Liver (tissue), 9 donors: ENCODE results near the gene PCDHGA6. TPM values are rescaled to one million over a fixed set of nuclear protein-coding genes. Genes with fewer than 3 reads are reported as not detected.

Source experiments
- DNase-seq: peaks from one replicate; pipeline ENCODE4 v3.0.0-alpha.2; 2017; ENCODE audit warnings: low spot score
- H3K27ac ChIP-seq, 2 donors: one replicate each; pipeline ENCODE4 v1.7.0; 2013; ENCODE audit warnings: inconsistent platforms in 2 of 2, low read length in 2 of 2, control low read depth in 1 of 2, low read depth in 1 of 2, mild to moderate bottlenecking in 1 of 2
- H3K27me3 ChIP-seq, 4 donors: one replicate each; pipeline versions ENCODE4 v1.6.1 to v1.7.0; 2013; ENCODE audit warnings: low read length in 3 of 4, inconsistent platforms in 1 of 4, mild to moderate bottlenecking in 1 of 4, moderate library complexity in 1 of 4; ENCODE audit not compliant: control insufficient read depth in 4 of 4, insufficient read depth in 4 of 4
- H3K36me3 ChIP-seq, 4 donors: one replicate each; pipeline versions ENCODE4 v1.6.1 to v1.7.0; 2013; ENCODE audit warnings: low read length in 3 of 4, mild to moderate bottlenecking in 3 of 4, low read depth in 1 of 4, moderate library complexity in 1 of 4; ENCODE audit not compliant: control insufficient read depth in 4 of 4, insufficient read depth in 3 of 4
- H3K4me1 ChIP-seq, 4 donors: one replicate each; pipeline versions ENCODE4 v1.6.1 to v1.7.0; 2013; ENCODE audit warnings: low read length in 3 of 4, mild to moderate bottlenecking in 3 of 4, moderate library complexity in 1 of 4; ENCODE audit not compliant: control insufficient read depth in 4 of 4, insufficient read depth in 4 of 4
- H3K4me3 ChIP-seq, 3 donors: one replicate each; pipeline versions ENCODE4 v1.6.1 to v1.7.0; 2013; ENCODE audit warnings: low read length in 3 of 3, control low read depth in 1 of 3, low read depth in 1 of 3, mild to moderate bottlenecking in 1 of 3
- H3K9ac ChIP-seq, 2 donors: one replicate each; pipeline ENCODE4 v1.7.0; 2013; ENCODE audit warnings: low read length in 2 of 2, mild to moderate bottlenecking in 2 of 2, moderate library complexity in 2 of 2, control low read depth in 1 of 2, low read depth in 1 of 2
- H3K9me3 ChIP-seq, 4 donors: one replicate each; pipeline versions ENCODE4 v1.6.1 to v1.7.0; 2013; ENCODE audit warnings: low read length in 3 of 4; ENCODE audit not compliant: control insufficient read depth in 4 of 4
- CTCF ChIP-seq: fragments of 150-350 bp; IDR thresholded peaks from 2 replicates; pipeline ENCODE4 v1.5.1; 2017; ENCODE audit warnings: improper control_type of control experiment, low read depth, low read length; ENCODE audit not compliant: missing input control
- EGR1 ChIP-seq, 2 donors: IDR thresholded peaks; 2 replicates each; pipeline ENCODE4 v1.6.1; 2016 to 2018; ENCODE audit warnings: antibody characterized with exemption in 2 of 2, low read depth in 2 of 2
- FOXA1 ChIP-seq: IDR thresholded peaks from 2 replicates; pipeline ENCODE4 v1.6.1; 2016; ENCODE audit warnings: antibody characterized with exemption
- GABPA ChIP-seq, 2 donors: IDR thresholded peaks in 1 of 2; conservative IDR thresholded peaks in 1 of 2; 2 replicates each; pipeline ENCODE4 v1.6.1; 2016; ENCODE audit warnings: antibody characterized with exemption in 2 of 2, mild to moderate bottlenecking in 1 of 2, moderate library complexity in 1 of 2
- JUND ChIP-seq, 2 donors: IDR thresholded peaks; 2 replicates each; pipeline ENCODE4 v1.6.1; 2016; ENCODE audit warnings: antibody characterized with exemption in 2 of 2
- RAD21 ChIP-seq, 2 donors: IDR thresholded peaks; 2 replicates each; pipeline ENCODE4 v1.6.1; 2016; ENCODE audit warnings: antibody characterized with exemption in 2 of 2, mild to moderate bottlenecking in 2 of 2
- RXRA ChIP-seq, 2 donors: IDR thresholded peaks; 2 replicates each; pipeline ENCODE4 v1.6.1; 2017 to 2018; ENCODE audit warnings: antibody characterized with exemption in 2 of 2, mild to moderate bottlenecking in 1 of 2
- TAF1 ChIP-seq: conservative IDR thresholded peaks from 2 replicates; pipeline ENCODE4 v1.6.1; 2016; ENCODE audit warnings: antibody characterized with exemption, mild to moderate bottlenecking
- WGBS: extraction: QIAGEN DNeasy Blood & Tissue Kit; methylation state at CpG from one replicate; pipeline ENCODE4 v1.1.7; 2013; 5-methylcytosine and 5-hydroxymethylcytosine counted together
- polyA plus RNA-seq, 2 donors: library from polyadenylated mRNA; stranded (reverse) in 1 of 2; unstranded in 1 of 2; fragments of 200-250 nt in 1 of 2; fragments of >200 nt in 1 of 2; fragmentation: Nextera tagmentation in 1 of 2; extraction: Ambion mirVana in 1 of 2; gene quantifications; one replicate each; pipeline versions ENCODE4 v1.2.1 to v1.2.3, GENCODE V29; 2013 to 2015
- total RNA-seq, 2 donors: library from RNA; depleted of rRNA; stranded (reverse); fragments of >200 nt; gene quantifications; one replicate each; pipeline ENCODE4 v1.2.3, GENCODE V29; 2014
- TF ChIP-seq, protein P1 (sequence below): IDR thresholded peaks from 2 replicates; pipeline ENCODE4 v1.6.1; 2016; ENCODE audit warnings: antibody characterized with exemption
- TF ChIP-seq, protein P2 (sequence below): IDR thresholded peaks from 2 replicates; pipeline ENCODE4 v1.6.1; 2016; ENCODE audit warnings: antibody characterized with exemption
- TF ChIP-seq, protein P3 (sequence below): IDR thresholded peaks from 2 replicates; pipeline ENCODE4 v1.6.1; 2016; ENCODE audit warnings: antibody characterized with exemption
- donor health status: healthy.
- donor health status: healthy.
- donor health status: healthy.
- donor health status: healthy.
- donor health status: healthy.

Gene PCDHGA6
- total and polyA plus RNA-seq, 4 donors, result 0.08 to 0.67 (median 0.28) TPM

DNA sequence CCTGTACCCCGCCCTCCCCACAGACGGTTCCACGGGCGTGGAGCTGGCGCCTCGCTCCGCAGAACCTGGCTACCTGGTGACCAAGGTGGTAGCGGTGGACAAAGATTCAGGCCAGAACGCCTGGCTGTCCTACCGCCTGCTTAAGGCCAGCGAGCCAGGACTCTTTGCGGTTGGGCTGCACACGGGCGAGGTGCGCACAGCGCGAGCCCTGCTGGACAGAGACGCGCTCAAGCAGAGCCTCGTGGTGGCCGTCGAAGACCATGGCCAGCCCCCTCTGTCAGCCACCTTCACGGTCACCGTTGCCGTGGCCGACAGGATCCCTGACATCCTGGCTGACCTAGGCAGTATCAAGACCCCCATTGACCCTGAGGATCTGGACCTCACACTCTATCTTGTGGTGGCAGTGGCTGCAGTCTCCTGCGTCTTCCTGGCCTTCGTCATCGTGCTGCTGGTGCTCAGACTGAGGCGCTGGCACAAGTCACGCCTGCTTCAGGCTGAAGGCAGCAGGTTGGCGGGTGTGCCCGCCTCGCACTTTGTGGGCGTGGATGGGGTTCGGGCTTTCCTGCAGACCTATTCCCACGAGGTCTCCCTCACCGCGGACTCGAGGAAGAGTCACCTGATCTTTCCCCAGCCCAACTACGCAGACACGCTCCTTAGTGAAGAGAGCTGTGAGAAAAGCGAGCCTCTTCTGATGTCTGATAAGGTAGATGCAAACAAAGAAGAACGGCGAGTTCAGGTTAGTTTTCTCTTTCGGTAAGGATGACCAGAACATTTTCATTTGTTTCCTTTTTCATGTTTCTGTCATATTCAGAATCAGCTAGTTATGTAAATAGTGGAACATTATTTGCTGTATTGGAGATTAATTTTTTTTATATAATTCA, 7.4 kb upstream of the PCDHGA6 start:
- Histone ChIP-seq H3K27ac (no peak overlapping the region), H3K4me1 (no peaks in the 10 kb centered on the region), H3K27me3 (peaks cover 0 to 5% (median 0%) of the 10 kb centered on the region in 4 donors), H3K9me3 (peaks cover 40 to 75% (median 54%) of the 10 kb centered on the region in 4 donors), H3K9ac (no peak overlapping the region), H3K36me3 (no peaks in the 10 kb centered on the region), H3K4me3 (peak overlapping the region in 2 of 3 donors; percentile 6 to 41)
- 28% methylated on average over 46 of the region's 46 CpGs for WGBS
- TF ChIP-seq, protein P1, sequence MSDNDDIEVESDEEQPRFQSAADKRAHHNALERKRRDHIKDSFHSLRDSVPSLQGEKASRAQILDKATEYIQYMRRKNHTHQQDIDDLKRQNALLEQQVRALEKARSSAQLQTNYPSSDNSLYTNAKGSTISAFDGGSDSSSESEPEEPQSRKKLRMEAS, result no peak
- TF ChIP-seq EGR1 (IDR thresholded peaks at IDR 0.05; ENCODE audit: low read depth in 2 of 2), result no peak
- TF ChIP-seq FOXA1, result no peak
- TF ChIP-seq, protein P2, sequence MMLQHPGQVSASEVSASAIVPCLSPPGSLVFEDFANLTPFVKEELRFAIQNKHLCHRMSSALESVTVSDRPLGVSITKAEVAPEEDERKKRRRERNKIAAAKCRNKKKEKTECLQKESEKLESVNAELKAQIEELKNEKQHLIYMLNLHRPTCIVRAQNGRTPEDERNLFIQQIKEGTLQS, result no peak
- no peak for TF ChIP-seq TAF1
- TF ChIP-seq GABPA (IDR thresholded peaks at IDR 0.05 in 1 of 2, conservative IDR thresholded peaks at IDR 0.05 in 1 of 2), result no peak
- no peak for TF ChIP-seq RXRA (IDR thresholded peaks at IDR 0.05)
- DNase-seq, result no peak

DNA sequence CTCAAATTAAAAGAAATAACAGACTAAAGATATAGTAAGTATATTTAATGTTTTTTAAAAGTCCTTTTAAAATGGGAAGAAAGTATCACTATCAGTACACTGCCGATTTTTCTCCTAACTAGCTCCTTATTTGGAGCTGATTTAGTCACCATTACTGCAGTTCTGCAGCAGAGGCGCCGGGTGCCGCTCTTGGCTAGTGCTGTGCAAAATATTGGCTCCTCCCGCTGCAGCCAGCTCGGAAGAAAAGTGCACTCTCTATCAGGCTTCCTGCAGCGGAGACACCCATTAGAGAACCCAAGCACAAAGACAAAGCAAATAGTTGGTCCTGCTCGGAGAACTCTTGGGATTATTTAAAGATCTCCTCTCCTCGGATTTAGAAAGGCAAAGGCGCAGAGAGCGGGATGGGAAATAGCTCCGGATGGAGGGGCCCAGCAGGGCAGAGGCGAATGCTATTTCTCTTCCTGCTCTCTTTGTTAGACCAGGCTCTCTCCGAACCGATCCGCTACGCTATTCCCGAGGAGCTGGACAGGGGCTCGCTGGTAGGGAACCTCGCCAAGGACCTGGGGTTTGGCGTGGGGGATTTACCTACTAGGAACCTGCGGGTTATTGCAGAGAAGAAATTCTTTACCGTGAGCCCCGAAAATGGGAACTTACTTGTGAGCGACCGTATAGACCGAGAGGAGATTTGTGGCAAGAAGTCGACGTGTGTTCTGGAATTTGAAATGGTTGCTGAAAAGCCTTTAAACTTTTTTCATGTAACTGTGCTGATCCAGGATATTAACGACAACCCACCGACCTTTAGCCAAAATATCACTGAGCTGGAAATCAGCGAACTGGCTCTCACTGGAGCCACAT, 3.5 kb upstream of the PCDHGA6 start, which contains the start of gene PCDHGB3:
Gene PCDHGB3 (plus strand): TSS at position 249 of the 855 bp plus-strand sequence. CDS start 153 bp downstream, at position 402.
- peak; percentile 16 for TF ChIP-seq CTCF
- TF ChIP-seq RAD21 (IDR thresholded peaks at IDR 0.05), result peak; percentile 50 to 60
- no peak for TF ChIP-seq JUND (IDR thresholded peaks at IDR 0.05)
- TF ChIP-seq, protein P3, sequence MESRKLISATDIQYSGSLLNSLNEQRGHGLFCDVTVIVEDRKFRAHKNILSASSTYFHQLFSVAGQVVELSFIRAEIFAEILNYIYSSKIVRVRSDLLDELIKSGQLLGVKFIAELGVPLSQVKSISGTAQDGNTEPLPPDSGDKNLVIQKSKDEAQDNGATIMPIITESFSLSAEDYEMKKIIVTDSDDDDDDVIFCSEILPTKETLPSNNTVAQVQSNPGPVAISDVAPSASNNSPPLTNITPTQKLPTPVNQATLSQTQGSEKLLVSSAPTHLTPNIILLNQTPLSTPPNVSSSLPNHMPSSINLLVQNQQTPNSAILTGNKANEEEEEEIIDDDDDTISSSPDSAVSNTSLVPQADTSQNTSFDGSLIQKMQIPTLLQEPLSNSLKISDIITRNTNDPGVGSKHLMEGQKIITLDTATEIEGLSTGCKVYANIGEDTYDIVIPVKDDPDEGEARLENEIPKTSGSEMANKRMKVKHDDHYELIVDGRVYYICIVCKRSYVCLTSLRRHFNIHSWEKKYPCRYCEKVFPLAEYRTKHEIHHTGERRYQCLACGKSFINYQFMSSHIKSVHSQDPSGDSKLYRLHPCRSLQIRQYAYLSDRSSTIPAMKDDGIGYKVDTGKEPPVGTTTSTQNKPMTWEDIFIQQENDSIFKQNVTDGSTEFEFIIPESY, result no peak
- Histone ChIP-seq H3K27me3 (peaks cover 0 to 5% (median 1%) of the 10 kb centered on the region in 4 donors), H3K36me3 (no peaks in the 10 kb centered on the region), H3K9ac (no peak within 1 kb of the TSS), H3K27ac (no peak within 1 kb of the TSS), H3K9me3 (peaks cover 44 to 78% (median 57%) of the 10 kb centered on the region in 4 donors), H3K4me3 (peak within 1 kb of the TSS; percentile 6 to 62 (median 61)), H3K4me1 (no peaks in the 10 kb centered on the region)
- no peak for DNase-seq
- 15% methylated on average over 32 of the region's 32 CpGs for WGBS
